Activated CD8-positive, alpha-beta memory T cell treated with anti-CD3 and anti-CD28 coated beads, Interleukin-2, amount 10 ng/mL, durations not matched to agents 7 days and 5 days (primary cell): ENCODE data around the gene OSCP1. TPM values are rescaled to one million over a fixed set of nuclear protein-coding genes. Genes with fewer than 3 reads are reported as not detected.

Experiments
- ATAC-seq: fragments of 150-1000 bp; cut with Tn5 transposase; one replicate; pipeline ENCODE4 v1.10.0; 2021; ENCODE audit warnings: moderate library complexity
- CTCF ChIA-PET: fragments of 350-600 bp; sonication (Branson Sonifier 250); formaldehyde crosslinking; loops from one replicate; lab custom pipeline; 2021; ENCODE audit warnings: antibody characterized with exemption; lab: Charles Lee
- DNase-seq: peaks from one replicate; pipeline ENCODE4 v3.0.0-alpha.2; 2020
- H3K27ac Mint-ChIP-seq: one replicate; pipeline ENCODE4 v1.8.0; 2021; ENCODE audit warnings: mild to moderate bottlenecking, mixed read lengths
- H3K27me3 Mint-ChIP-seq: one replicate; pipeline ENCODE4 v1.8.0; 2021; ENCODE audit warnings: mixed read lengths
- H3K36me3 Mint-ChIP-seq: one replicate; pipeline ENCODE4 v1.8.0; 2021; ENCODE audit warnings: mild to moderate bottlenecking, mixed read lengths
- H3K4me1 Mint-ChIP-seq: one replicate; pipeline ENCODE4 v1.8.0; 2021; ENCODE audit warnings: mixed read lengths
- H3K4me3 Mint-ChIP-seq: one replicate; pipeline ENCODE4 v1.8.0; 2021; ENCODE audit warnings: mild to moderate bottlenecking, moderate library complexity, mixed read lengths
- H3K9me3 Mint-ChIP-seq: one replicate; pipeline ENCODE4 v1.8.0; 2022; ENCODE audit warnings: low read depth, mixed read lengths
- total RNA-seq, 2 experiments: library from RNA; stranded (reverse); gene quantifications; one replicate each; pipeline ENCODE4 v1.2.3, GENCODE V29; 2021

The OSCP1 gene
- total RNA-seq, 2 experiments from 2014 or later = 0.85 to 1.3 TPM

- H3K4me3 Mint-ChIP-seq = no peak overlapping the region
- no peaks in the 10 kb centered on the region for H3K27me3 Mint-ChIP-seq
- CTCF ChIA-PET = interaction anchor here (0.6 to 1.7 kb wide), 2 partner anchors 10 to 21 kb away, joined by 3 to 5 read pairs; no protein-coding TSS in a partner anchor
- H3K27ac Mint-ChIP-seq = peak overlapping the region; percentile 41
- H3K36me3 Mint-ChIP-seq = peaks cover 26% of the 10 kb centered on the region
- DNase-seq (no peak), ATAC-seq (no peak)
- peaks cover 32% of the 10 kb centered on the region for H3K4me1 Mint-ChIP-seq
- H3K9me3 Mint-ChIP-seq = no peaks in the 10 kb centered on the region
These were observed 60.3 kb downstream of the OSCP1 start for GRCh38 chr1:36389999-36390398.

- H3K27me3 Mint-ChIP-seq = no peaks in the 10 kb centered on the region
- CTCF ChIA-PET = interaction anchor here (0.6 to 3.9 kb wide), 3 partner anchors 9 to 22 kb away, joined by 3 to 49 read pairs (median 5); partner anchors contain the start of gene LSM10
- no peak overlapping the region for H3K4me3 Mint-ChIP-seq
- H3K4me1 Mint-ChIP-seq = peaks cover 36% of the 10 kb centered on the region
- DNase-seq (no peak), ATAC-seq (no peak)
- peaks cover 28% of the 10 kb centered on the region for H3K36me3 Mint-ChIP-seq
- peak overlapping the region; percentile 41 for H3K27ac Mint-ChIP-seq
- no peaks in the 10 kb centered on the region for H3K9me3 Mint-ChIP-seq
These were observed 61.0 kb downstream of the OSCP1 start for GRCh38 chr1:36389261-36389660.

- CTCF ChIA-PET = interaction anchor here (0.8 to 4.8 kb wide), 12 partner anchors 10 to 228 kb away, joined by 3 to 49 read pairs (median 5); partner anchors contain the start of genes EVA1B and LSM10
- H3K4me3 Mint-ChIP-seq = peak overlapping the region; percentile 93
- H3K27ac Mint-ChIP-seq = peak overlapping the region; percentile 98
- no peaks in the 10 kb centered on the region for H3K27me3 Mint-ChIP-seq
- H3K4me1 Mint-ChIP-seq = peaks cover 44% of the 10 kb centered on the region
- no peaks in the 10 kb centered on the region for H3K9me3 Mint-ChIP-seq
- H3K36me3 Mint-ChIP-seq = peaks cover 19% of the 10 kb centered on the region
- ATAC-seq (no peak), DNase-seq (no peak)
These were observed 62.9 kb downstream of the OSCP1 start for GRCh38 chr1:36387141-36387949.

GRCh38 chr1:36386265-36387140 is 63.7 kb downstream of the OSCP1 start:
- Mint-ChIP-seq H3K27ac (peak overlapping the region; percentile 98), H3K27me3 (no peaks in the 10 kb centered on the region), H3K9me3 (no peaks in the 10 kb centered on the region), H3K36me3 (peaks cover 13% of the 10 kb centered on the region), H3K4me1 (peaks cover 46% of the 10 kb centered on the region), H3K4me3 (peak overlapping the region; percentile 93)
- CTCF ChIA-PET = interaction anchor here (0.7 to 4.8 kb wide), 16 partner anchors 9 to 285 kb away, joined by 3 to 49 read pairs (median 4); partner anchors contain the start of genes EVA1B, LSM10, THRAP3 and TRAPPC3
- ATAC-seq (peak; percentile 73), DNase-seq (peak; percentile 97)

GRCh38 chr1:36385410-36386264 is 64.6 kb downstream of the OSCP1 start, which contains the start of gene STK40:
Gene STK40 (minus strand): TSS chr1:36385924. CDS start chr1:36361332, 24,592 bp downstream.
- CTCF ChIA-PET = interaction anchor here (1.0 to 4.8 kb wide), 13 partner anchors 8 to 284 kb away, joined by 3 to 49 read pairs (median 5); partner anchors contain the start of genes LSM10 and THRAP3
- peak within 1 kb of the TSS; percentile 93 for H3K4me3 Mint-ChIP-seq
- H3K27ac Mint-ChIP-seq = peak within 1 kb of the TSS; percentile 98
- peaks cover 7% of the 10 kb centered on the region for H3K36me3 Mint-ChIP-seq
- ATAC-seq (peak; percentile 90), DNase-seq (peak; percentile 99)
- H3K27me3 Mint-ChIP-seq = no peaks in the 10 kb centered on the region
- H3K9me3 Mint-ChIP-seq = no peaks in the 10 kb centered on the region
- peaks cover 50% of the 10 kb centered on the region for H3K4me1 Mint-ChIP-seq

GRCh38 chr1:36384542-36385409 is 65.5 kb downstream of the OSCP1 start:
- ATAC-seq = no peak
- peaks cover 56% of the 10 kb centered on the region for H3K4me1 Mint-ChIP-seq
- CTCF ChIA-PET = interaction anchor here (1.0 to 4.8 kb wide), 7 partner anchors 17 to 99 kb away, joined by 3 to 45 read pairs (median 4); no protein-coding TSS in a partner anchor

GRCh38 chr1:36383240-36383639 is 67.0 kb downstream of the OSCP1 start:
- H3K27me3 Mint-ChIP-seq = no peaks in the 10 kb centered on the region
- ATAC-seq = no peak
- no peak overlapping the region for H3K4me3 Mint-ChIP-seq

More at GRCh38 chr1:36384542-36385409, 65.5 kb downstream of the OSCP1 start:
- H3K4me3 Mint-ChIP-seq = peak overlapping the region; percentile 93
- H3K27me3 Mint-ChIP-seq = no peaks in the 10 kb centered on the region
- H3K27ac Mint-ChIP-seq = peak overlapping the region; percentile 98
- H3K9me3 Mint-ChIP-seq = no peaks in the 10 kb centered on the region
- peaks cover 7% of the 10 kb centered on the region for H3K36me3 Mint-ChIP-seq
- peak; percentile 71 for DNase-seq

GRCh38 chr1:36382669-36383068 is 67.6 kb downstream of the OSCP1 start:
- DNase-seq (no peak), ATAC-seq (no peak)
- no peak overlapping the region for H3K4me3 Mint-ChIP-seq
- H3K27ac Mint-ChIP-seq = no peak overlapping the region
- H3K9me3 Mint-ChIP-seq = no peaks in the 10 kb centered on the region
- H3K27me3 Mint-ChIP-seq = no peaks in the 10 kb centered on the region
- peaks cover 9% of the 10 kb centered on the region for H3K36me3 Mint-ChIP-seq
- CTCF ChIA-PET = interaction anchor here (1.0 kb wide), 1 partner anchor 14 kb away, joined by 3 read pairs; no protein-coding TSS in a partner anchor
- peaks cover 63% of the 10 kb centered on the region for H3K4me1 Mint-ChIP-seq

More at GRCh38 chr1:36383240-36383639, 67.0 kb downstream of the OSCP1 start:
- peaks cover 61% of the 10 kb centered on the region for H3K4me1 Mint-ChIP-seq
- CTCF ChIA-PET = interaction anchor here (1.0 kb wide), 1 partner anchor 15 kb away, joined by 3 read pairs; no protein-coding TSS in a partner anchor
- peaks cover 9% of the 10 kb centered on the region for H3K36me3 Mint-ChIP-seq
- no peak for DNase-seq
- no peak overlapping the region for H3K27ac Mint-ChIP-seq
- no peaks in the 10 kb centered on the region for H3K9me3 Mint-ChIP-seq

- DNase-seq (no peak), ATAC-seq (no peak)
- Mint-ChIP-seq H3K27ac (no peak overlapping the region), H3K36me3 (peaks cover 11% of the 10 kb centered on the region), H3K4me3 (no peak overlapping the region), H3K4me1 (peaks cover 62% of the 10 kb centered on the region), H3K27me3 (no peaks in the 10 kb centered on the region), H3K9me3 (no peaks in the 10 kb centered on the region)
- CTCF ChIA-PET = interaction anchor here (1.0 kb wide), 1 partner anchor 14 kb away, joined by 3 read pairs; no protein-coding TSS in a partner anchor
These were observed 68.0 kb downstream of the OSCP1 start for GRCh38 chr1:36382231-36382630.

- H3K4me3 Mint-ChIP-seq = no peak overlapping the region
- no peak overlapping the region for H3K27ac Mint-ChIP-seq
- peaks cover 57% of the 10 kb centered on the region for H3K4me1 Mint-ChIP-seq
- DNase-seq (no peak), ATAC-seq (no peak)
- CTCF ChIA-PET = interaction anchor here (1.3 kb wide), 1 partner anchor 15 kb away, joined by 4 read pairs; no protein-coding TSS in a partner anchor
- H3K9me3 Mint-ChIP-seq = no peaks in the 10 kb centered on the region
- H3K36me3 Mint-ChIP-seq = peaks cover 11% of the 10 kb centered on the region
- no peaks in the 10 kb centered on the region for H3K27me3 Mint-ChIP-seq
These were observed 68.8 kb downstream of the OSCP1 start for GRCh38 chr1:36381405-36381804.

- peaks cover 63% of the 10 kb centered on the region for H3K4me1 Mint-ChIP-seq
- H3K9me3 Mint-ChIP-seq = no peaks in the 10 kb centered on the region
- no peak overlapping the region for H3K4me3 Mint-ChIP-seq
- CTCF ChIA-PET = interaction anchor here (1.0 to 1.3 kb wide), 2 partner anchors 12 to 14 kb away, joined by 4 to 5 read pairs; no protein-coding TSS in a partner anchor
- H3K27ac Mint-ChIP-seq = no peak overlapping the region
- peaks cover 11% of the 10 kb centered on the region for H3K36me3 Mint-ChIP-seq
- no peak for ATAC-seq
- no peaks in the 10 kb centered on the region for H3K27me3 Mint-ChIP-seq
- no peak for DNase-seq
These were observed 69.5 kb downstream of the OSCP1 start for GRCh38 chr1:36380782-36381181.
